ENCODE results near the gene ALDOB. TPM values are rescaled to one million over a fixed set of nuclear protein-coding genes. Genes with fewer than 3 reads are reported as not detected.

The ALDOB gene
- polyA plus RNA-seq, 2 of the 4 experiments (the other 2 are of a cell fraction), result not detected

- H3K27ac ChIP-seq, result no peak overlapping the region
- H3K4me2 ChIP-seq, result no peak overlapping the region
- POLR2A ChIA-PET, result no interaction called here
- DNase-seq (ENCODE audit: low read depth in 1 of 2, low spot score in 1 of 2) (no peak), FAIRE-seq (no peak), ATAC-seq (no peak)
- H3K4me3 ChIP-seq, result no peak overlapping the region
- WGBS (ENCODE audit: missing lambda C conversion rate), result 52% methylated on average over 3 of the region's 3 CpGs
- 0 out of 3 replicates have a peak, but pooled peaks cover 2% of the 10 kb centered on the region for H3K4me1 ChIP-seq
- TF ChIP-seq SMC3 (IDR thresholded peaks at IDR 0.05) (no peak), JUN (IDR thresholded peaks at IDR 0.05) (no peak), ZNF302 (CRISPR knock-in tag; IDR thresholded peaks at IDR 0.05) (no peak), PBX3 (IDR thresholded peaks at IDR 0.05) (no peak), NFE2L2 (conservative IDR thresholded peaks at IDR 0.05; ENCODE audit: low read length) (no peak), CBX8 (IDR thresholded peaks at IDR 0.05) (no peak), EHF (CRISPR knock-in tag; IDR thresholded peaks at IDR 0.05) (no peak), BHLHE40 (IDR thresholded peaks at IDR 0.05; ENCODE audit: low read depth, low read length) (no peak)
- CTCF ChIA-PET, result no interaction called here
- H3K9me3 ChIP-seq, result no peaks in the 10 kb centered on the region
Measured at GRCh38 chr9:101440714-101441230, 5.2 kb upstream of the ALDOB start.

GRCh38 chr9:101438523-101438922 is 2.9 kb upstream of the ALDOB start:
- 13% methylated on average over 3 of the region's 3 CpGs for WGBS (ENCODE audit: missing lambda C conversion rate)
- no peak for FAIRE-seq
- H3K4me1 ChIP-seq, result no peaks in the 10 kb centered on the region
- ChIA-PET CTCF (interaction anchor here (1.3 to 2.1 kb wide), 2 partner anchors 10 to 319 kb away, joined by 3 to 16 read pairs; no protein-coding TSS in a partner anchor), POLR2A (no interaction called here)
- no peak for ATAC-seq
- no peak overlapping the region for H3K27ac ChIP-seq
- DNase-seq (ENCODE audit: low read depth in 1 of 2, low spot score in 1 of 2), result no peak
- TF ChIP-seq PBX3 (IDR thresholded peaks at IDR 0.05), result no peak
- TF ChIP-seq PHF8 (IDR thresholded peaks at IDR 0.05; ENCODE audit: borderline replicate concordance, low read depth), result no peak
- TF ChIP-seq E2F6 (IDR thresholded peaks at IDR 0.05; ENCODE audit: borderline replicate concordance, low read depth), result no peak
- TF ChIP-seq MYC (IDR thresholded peaks at IDR 0.05; ENCODE audit: borderline replicate concordance, low read length), result no peak
- TF ChIP-seq HOXB13 (CRISPR knock-in tag; IDR thresholded peaks at IDR 0.05; ENCODE audit: low read depth), result no peak
- H3K4me3 ChIP-seq, result no peak overlapping the region
- H3K4me2 ChIP-seq, result no peak overlapping the region
- H3K9me3 ChIP-seq, result no peaks in the 10 kb centered on the region

GRCh38 chr9:101437806-101438232 is 2.2 kb upstream of the ALDOB start:
- Histone ChIP-seq H3K27ac (no peak overlapping the region), H3K4me1 (no peaks in the 10 kb centered on the region), H3K4me2 (no peak overlapping the region), H3K4me3 (no peak overlapping the region), H3K9me3 (no peaks in the 10 kb centered on the region)
- ChIA-PET CTCF (interaction anchor here (1.0 to 2.1 kb wide), 3 partner anchors 11 to 319 kb away, joined by 3 to 16 read pairs (median 3); no protein-coding TSS in a partner anchor), POLR2A (no interaction called here)
- no peak for FAIRE-seq
- no peak for DNase-seq (ENCODE audit: low read depth in 1 of 2, low spot score in 1 of 2)
- no peak for ATAC-seq
- TF ChIP-seq MAFK (IDR thresholded peaks at IDR 0.05; ENCODE audit: partially characterized antibody) (peak; percentile 23), PBX3 (IDR thresholded peaks at IDR 0.05) (no peak), HDAC2 (IDR thresholded peaks at IDR 0.05) (no peak)
- 77% methylated on average over 2 of the region's 2 CpGs for WGBS (ENCODE audit: missing lambda C conversion rate)

GRCh38 chr9:101434998-101435397 is 576 bp downstream of the ALDOB start:
- CTCF ChIA-PET, result interaction anchor here (0.6 to 1.6 kb wide), 5 partner anchors 10 to 167 kb away, joined by 3 to 6 read pairs (median 5); no protein-coding TSS in a partner anchor
- FAIRE-seq, result peak; percentile 32
- TF ChIP-seq KDM5A (IDR thresholded peaks at IDR 0.05) (no peak), ZC3H11A (IDR thresholded peaks at IDR 0.05) (no peak), TP53 (CRISPR knock-in tag; IDR thresholded peaks at IDR 0.05) (no peak), HEYL (CRISPR knock-in tag; IDR thresholded peaks at IDR 0.05) (no peak), HOXB5 (CRISPR knock-in tag; IDR thresholded peaks at IDR 0.05) (no peak), TFCP2L1 (CRISPR knock-in tag; IDR thresholded peaks at IDR 0.05) (no peak), FOSB (CRISPR knock-in tag; IDR thresholded peaks at IDR 0.05) (no peak), POLR2A (IDR thresholded peaks at IDR 0.05; ENCODE audit: low read length) (no peak), CBX8 (IDR thresholded peaks at IDR 0.05) (no peak), GATA3 (IDR thresholded peaks at IDR 0.05; ENCODE audit: borderline replicate concordance) (no peak), USF2 (IDR thresholded peaks at IDR 0.05) (no peak), KDM1A (IDR thresholded peaks at IDR 0.05; ENCODE audit: low read depth) (no peak)

More at GRCh38 chr9:101434998-101435397, 576 bp downstream of the ALDOB start:
- 70% methylated on average over 3 of the region's 3 CpGs for WGBS (ENCODE audit: missing lambda C conversion rate)
- H3K27ac ChIP-seq, result no peak overlapping the region
- no peaks in the 10 kb centered on the region for H3K9me3 ChIP-seq
- H3K4me3 ChIP-seq, result no peak overlapping the region
- DNase-seq (ENCODE audit: low read depth in 1 of 2, low spot score in 1 of 2), result no peak
- no peaks in the 10 kb centered on the region for H3K4me1 ChIP-seq
- POLR2A ChIA-PET, result no interaction called here
- ATAC-seq, result no peak
- H3K4me2 ChIP-seq, result no peak overlapping the region

Measured in A549 (cell line).